Activated CD8-positive, alpha-beta memory T cell treated with anti-CD3 and anti-CD28 coated beads for 24 hours (primary cell): ENCODE data around the gene NRXN3.

Experiments
- DNase-seq: peaks from one replicate; pipeline ENCODE4 v3.0.0-alpha.2; 2020

NRXN3 gene

GRCh38 chr14:79516009-79516408, 1345.8 kb downstream of the NRXN3 start:
- no peak for DNase-seq

- DNase-seq = no peak
These were observed 1355.2 kb downstream of the NRXN3 start for GRCh38 chr14:79525416-79525815.

GRCh38 chr14:79528828-79529416, 1358.7 kb downstream of the NRXN3 start:
- DNase-seq = no peak

- DNase-seq = no peak
These were observed 1360.4 kb downstream of the NRXN3 start for GRCh38 chr14:79530555-79530954.

- DNase-seq = no peak
These were observed 1364.7 kb downstream of the NRXN3 start for GRCh38 chr14:79534703-79535353.

GRCh38 chr14:79540394-79540793, 1370.2 kb downstream of the NRXN3 start:
- no peak for DNase-seq

- no peak for DNase-seq
These were observed 1371.9 kb downstream of the NRXN3 start for GRCh38 chr14:79542121-79542520.

GRCh38 chr14:79543348-79543747, 1373.2 kb downstream of the NRXN3 start:
- no peak for DNase-seq

GRCh38 chr14:79543967-79544697, 1374.0 kb downstream of the NRXN3 start:
- no peak for DNase-seq

- DNase-seq = no peak
These were observed 1374.5 kb downstream of the NRXN3 start for GRCh38 chr14:79544698-79545070.

- DNase-seq = no peak
These were observed 1378.7 kb downstream of the NRXN3 start for GRCh38 chr14:79548836-79549235.

- DNase-seq = no peak
These were observed 1379.3 kb downstream of the NRXN3 start for GRCh38 chr14:79549515-79549914.

- no peak for DNase-seq
These were observed 1381.3 kb downstream of the NRXN3 start for GRCh38 chr14:79551523-79551922.

- DNase-seq = no peak
These were observed 1382.6 kb downstream of the NRXN3 start for GRCh38 chr14:79552778-79553177.

- DNase-seq = no peak
These were observed 1384.6 kb downstream of the NRXN3 start for GRCh38 chr14:79554816-79555215.

GRCh38 chr14:79555429-79555828, 1385.3 kb downstream of the NRXN3 start:
- no peak for DNase-seq

GRCh38 chr14:79557309-79557708, 1387.1 kb downstream of the NRXN3 start:
- no peak for DNase-seq

- no peak for DNase-seq
These were observed 1392.0 kb downstream of the NRXN3 start for GRCh38 chr14:79562185-79562584.

GRCh38 chr14:79564371-79564770, 1394.2 kb downstream of the NRXN3 start:
- no peak for DNase-seq

GRCh38 chr14:79567306-79567705, 1397.1 kb downstream of the NRXN3 start:
- DNase-seq = no peak

- no peak for DNase-seq
These were observed 1398.4 kb downstream of the NRXN3 start for GRCh38 chr14:79568594-79568993.

GRCh38 chr14:79569072-79569471, 1398.9 kb downstream of the NRXN3 start:
- DNase-seq = no peak

GRCh38 chr14:79570648-79571047, 1400.5 kb downstream of the NRXN3 start:
- no peak for DNase-seq

GRCh38 chr14:79571366-79571765, 1401.2 kb downstream of the NRXN3 start:
- DNase-seq = no peak
